Right renal cortex interstitium (tissue), 3 donors: Measurements from ENCODE around the gene SEMA6C. TPM values are rescaled to one million over a fixed set of nuclear protein-coding genes. Genes with fewer than 3 reads are reported as not detected.
"Not testable (repeated sequence)": the region's sequence is repeated elsewhere in the genome, so short reads cannot be mapped to it uniquely, and the experiment has no call there.

Experiments used
- DNase-seq, 3 donors: peaks; one replicate each; pipeline ENCODE4 v3.0.0-alpha.2; 2013; ENCODE audit warnings: low read depth in 3 of 3, low spot score in 2 of 3
- polyA plus RNA-seq, 3 donors: library from polyadenylated mRNA; unstranded; fragments of 120-200 nt; gene quantifications; one replicate each; pipeline ENCODE4 v1.2.1, GENCODE V29; 2013; ENCODE audit not compliant: insufficient read length in 3 of 3

SEMA6C gene, protein sequence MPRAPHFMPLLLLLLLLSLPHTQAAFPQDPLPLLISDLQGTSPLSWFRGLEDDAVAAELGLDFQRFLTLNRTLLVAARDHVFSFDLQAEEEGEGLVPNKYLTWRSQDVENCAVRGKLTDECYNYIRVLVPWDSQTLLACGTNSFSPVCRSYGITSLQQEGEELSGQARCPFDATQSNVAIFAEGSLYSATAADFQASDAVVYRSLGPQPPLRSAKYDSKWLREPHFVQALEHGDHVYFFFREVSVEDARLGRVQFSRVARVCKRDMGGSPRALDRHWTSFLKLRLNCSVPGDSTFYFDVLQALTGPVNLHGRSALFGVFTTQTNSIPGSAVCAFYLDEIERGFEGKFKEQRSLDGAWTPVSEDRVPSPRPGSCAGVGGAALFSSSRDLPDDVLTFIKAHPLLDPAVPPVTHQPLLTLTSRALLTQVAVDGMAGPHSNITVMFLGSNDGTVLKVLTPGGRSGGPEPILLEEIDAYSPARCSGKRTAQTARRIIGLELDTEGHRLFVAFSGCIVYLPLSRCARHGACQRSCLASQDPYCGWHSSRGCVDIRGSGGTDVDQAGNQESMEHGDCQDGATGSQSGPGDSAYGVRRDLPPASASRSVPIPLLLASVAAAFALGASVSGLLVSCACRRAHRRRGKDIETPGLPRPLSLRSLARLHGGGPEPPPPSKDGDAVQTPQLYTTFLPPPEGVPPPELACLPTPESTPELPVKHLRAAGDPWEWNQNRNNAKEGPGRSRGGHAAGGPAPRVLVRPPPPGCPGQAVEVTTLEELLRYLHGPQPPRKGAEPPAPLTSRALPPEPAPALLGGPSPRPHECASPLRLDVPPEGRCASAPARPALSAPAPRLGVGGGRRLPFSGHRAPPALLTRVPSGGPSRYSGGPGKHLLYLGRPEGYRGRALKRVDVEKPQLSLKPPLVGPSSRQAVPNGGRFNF
- 10 to 100 TPM; 20.9 to 22.8 (median 22.3) TPM for polyA plus RNA-seq

DNA sequence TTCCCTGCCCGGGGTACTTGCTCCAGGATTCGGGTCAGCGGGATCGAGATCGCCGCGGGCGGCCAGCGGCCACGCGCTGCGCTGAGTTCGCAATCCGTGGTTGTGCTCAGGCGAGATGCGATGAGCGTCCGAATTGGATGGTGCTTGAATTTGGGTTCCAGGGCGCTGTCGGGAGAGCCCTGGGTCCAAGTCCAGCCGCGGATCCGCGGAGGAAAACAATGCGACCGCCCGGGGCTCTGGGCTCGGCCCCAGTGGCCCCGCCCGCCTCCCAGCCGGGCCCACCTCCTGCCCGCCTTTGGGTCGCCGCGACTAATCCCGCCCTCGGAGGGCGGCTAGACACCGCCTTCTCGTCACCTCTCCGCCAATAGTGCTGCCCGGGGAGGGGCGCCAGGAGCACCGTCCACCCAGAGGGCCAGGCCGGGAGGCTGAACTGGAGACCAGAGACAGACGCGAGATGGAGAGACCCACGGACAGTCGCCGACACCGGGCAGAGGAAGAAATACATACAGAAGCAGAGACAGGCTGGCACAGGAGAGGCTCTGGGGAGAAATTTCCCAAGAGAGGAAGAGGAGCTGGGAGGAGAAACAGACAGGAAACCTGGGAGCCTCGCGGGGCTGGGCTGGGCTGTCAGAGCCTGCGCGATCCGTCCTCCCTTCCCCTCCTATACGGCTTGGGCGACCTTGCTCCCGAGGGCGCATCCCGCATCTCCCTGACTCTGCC is at the start of gene SEMA6C:
SEMA6C (minus strand) TSS at position 220 of the 720 bp plus-strand sequence. CDS start 4,010 bp downstream, outside the sequence.
- DNase-seq: peak; percentile 81 to 87 (median 85)

DNA sequence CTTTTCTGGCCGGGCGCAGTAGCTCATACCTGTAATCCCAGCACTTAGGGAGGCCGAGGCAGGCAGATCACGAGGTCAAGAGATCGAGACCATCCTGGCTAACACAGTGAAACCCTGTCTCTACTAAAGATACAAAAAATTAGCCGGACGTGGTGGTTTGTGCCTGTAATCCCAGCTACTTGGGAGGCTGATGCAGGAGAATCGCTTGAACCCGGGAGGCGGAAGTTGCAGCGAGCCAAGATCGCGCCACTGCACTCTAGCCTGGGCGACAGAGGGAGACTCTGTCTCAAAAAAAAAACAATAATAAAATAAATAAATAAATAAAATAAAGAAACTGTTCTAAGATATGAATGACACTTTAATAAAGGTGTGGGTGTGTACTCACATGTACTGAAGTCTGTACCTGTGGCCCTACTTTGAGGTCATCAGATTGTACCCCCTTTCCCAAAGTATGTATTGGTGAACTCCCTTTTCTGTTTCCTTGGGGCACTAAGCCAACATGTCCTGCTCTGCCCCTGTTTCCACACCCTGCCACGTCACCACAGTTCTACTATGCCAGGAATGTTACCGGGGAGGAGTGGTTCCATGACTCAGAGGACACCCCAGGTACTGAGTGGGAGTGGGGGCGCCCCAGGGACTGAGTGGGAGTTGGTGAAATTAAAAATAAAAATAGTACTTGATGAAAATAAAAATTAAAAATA is 48.6 kb upstream of the SEMA6C start:
- DNase-seq: not testable (repeated sequence)

DNA sequence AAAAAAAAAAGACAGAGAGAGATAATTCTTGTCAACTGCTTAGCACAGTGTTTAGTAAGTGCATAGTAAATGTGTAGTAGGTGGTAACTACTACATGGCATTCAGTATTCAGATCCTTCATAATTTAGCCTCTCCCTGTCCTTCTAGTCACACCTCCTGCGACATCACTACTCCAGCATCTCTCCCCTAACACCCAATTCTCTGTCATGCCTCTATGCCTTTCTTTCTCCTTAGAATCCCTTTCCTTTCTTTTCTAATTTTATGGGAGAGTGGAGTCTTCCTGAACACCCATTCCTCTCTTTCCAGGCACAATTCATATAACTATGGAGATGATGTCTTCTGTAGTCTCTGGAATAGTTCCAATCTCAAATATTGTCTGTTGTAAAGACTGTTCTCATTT is 47.4 kb upstream of the SEMA6C start:
- DNase-seq: no peak

DNA sequence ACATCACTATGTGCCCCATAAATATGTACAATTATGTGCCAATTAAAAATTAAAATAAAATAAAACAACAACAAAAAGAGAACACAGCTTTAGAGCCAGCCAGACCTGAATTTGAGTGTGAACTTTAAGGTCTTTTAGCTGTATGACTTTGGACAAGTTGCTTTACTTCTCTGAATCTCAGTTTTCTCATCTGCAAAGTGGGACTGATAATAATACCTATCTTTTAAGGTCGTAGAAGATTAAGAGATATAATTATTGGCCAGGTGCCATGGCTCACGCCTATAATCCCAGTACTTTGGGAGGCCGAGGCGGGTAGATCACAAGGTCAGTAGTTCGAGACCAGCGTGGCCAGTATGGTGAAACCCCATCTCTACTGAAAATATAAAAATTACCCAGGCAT is 46.9 kb upstream of the SEMA6C start:
- no peak for DNase-seq

DNA sequence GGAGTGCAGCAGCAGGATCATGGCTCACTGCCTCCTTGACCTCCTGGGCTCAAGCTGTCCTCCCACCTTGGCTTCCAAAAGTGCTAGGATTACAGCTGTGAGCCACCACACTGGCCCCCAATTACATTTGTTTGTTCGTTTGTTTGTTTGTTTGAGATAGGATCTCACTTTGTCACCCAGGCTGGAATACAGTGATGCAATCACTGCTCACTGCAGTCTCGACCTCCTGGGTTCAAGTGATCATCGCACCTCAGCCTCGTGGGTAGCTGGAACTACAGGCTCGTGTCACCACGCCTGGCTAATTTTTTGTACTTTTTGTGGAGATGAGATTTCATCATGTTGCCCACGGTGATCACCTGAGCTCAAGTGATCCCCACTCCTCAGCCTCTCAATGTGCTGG is 45.6 kb upstream of the SEMA6C start:
- no peak for DNase-seq

DNA sequence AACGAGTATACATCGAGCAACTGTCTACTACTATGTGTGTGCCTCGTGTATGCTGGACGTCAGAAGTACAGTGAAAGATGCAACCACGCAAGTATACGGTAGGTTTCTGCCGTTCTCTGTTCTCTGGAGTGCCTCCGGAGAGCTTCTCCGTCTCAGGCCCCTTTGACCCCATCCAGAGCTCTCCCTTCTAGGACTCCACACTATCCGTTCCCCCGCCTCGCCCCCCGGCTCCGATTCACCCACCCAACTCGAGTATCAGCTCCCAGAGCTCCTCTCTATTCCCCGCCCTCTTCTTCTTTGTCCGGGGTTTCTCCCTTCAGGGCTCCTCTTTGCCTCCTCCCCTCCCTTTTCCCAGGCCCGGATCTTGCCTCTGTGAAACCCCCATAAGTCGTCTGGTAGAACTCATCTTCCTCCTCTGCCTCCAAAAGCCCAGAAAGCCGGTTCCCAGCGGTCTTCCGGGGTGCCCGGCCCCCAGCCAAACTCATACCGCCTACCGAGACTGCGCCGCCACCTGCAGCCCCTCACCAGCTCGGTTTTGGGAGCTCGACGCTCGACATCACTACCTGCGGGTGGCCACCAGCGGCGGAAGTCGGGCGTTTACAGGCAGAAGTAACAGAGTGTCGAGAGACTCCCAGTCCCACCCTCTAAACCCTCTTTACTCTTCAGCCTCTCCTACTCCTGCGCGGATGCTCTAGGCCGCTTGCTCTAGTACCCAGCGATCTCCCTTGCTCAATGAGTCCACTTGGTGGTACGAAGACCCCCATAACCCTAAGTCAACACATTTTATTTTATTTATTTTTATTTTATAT is 43.4 kb upstream of the SEMA6C start, which contains the start of gene VPS72:
VPS72 (minus strand) TSS at position 561 of the 809 bp plus-strand sequence; CDS start at position 485, 76 bp downstream.
- peak; percentile 74 to 85 (median 76) for DNase-seq

DNA sequence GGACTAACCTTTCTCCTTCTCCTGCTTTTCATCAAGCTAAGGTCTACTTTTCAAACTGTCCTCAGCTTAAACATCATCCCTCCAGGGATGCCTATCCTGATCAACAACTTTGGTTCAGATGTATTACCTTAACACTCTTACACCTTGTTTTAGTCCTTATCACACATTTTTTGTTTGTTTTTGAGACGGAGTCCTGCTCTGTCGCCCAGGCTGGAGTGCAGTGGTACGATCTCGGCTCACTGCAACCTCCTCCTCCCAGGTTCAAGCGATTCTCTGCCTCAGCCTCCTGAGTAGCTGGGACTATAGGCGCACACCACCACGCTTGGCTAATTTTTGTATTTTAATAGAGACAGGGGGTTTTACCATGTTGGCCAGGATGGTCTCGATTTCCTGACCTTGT is 42.2 kb upstream of the SEMA6C start:
- DNase-seq: not testable (repeated sequence)

DNA sequence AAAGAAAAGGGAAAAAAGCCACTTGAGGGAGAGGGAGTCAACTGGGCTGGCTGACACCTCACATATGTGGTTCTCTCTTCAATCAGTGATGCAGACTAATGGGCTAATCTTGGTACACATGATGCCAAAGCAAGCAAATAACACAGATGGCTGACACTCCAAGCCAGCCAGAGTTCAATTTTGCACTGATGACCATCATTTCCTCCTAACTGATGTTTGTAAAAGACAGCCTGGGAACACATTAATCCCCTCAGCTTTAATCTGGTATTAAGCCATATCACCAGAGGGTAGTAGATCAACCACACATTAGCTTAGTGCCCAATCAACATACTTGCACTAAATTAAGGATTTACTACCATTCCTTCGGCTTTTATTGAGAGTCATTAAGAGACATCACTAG is 40.8 kb upstream of the SEMA6C start:
- DNase-seq: no peak

DNA sequence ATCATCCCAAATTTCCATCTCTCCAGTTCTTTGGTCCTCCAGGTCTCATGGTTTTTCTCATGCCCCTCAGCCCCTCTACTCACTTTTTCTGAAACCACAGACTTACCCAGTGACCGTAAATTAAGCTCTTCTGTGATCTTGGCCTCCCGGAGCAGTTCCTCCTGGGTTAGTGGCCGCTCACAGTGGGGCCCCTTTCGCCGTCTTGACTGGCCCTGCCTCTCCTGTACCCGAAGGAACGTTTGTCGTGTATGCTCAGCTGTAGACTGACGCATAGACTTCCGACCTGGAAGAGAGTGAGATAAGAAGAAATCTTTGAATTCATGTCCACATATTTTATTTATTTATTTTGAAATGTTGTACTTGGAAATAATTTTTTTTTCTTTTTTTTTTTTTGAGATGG is 37.8 kb upstream of the SEMA6C start:
- DNase-seq: no peak

DNA sequence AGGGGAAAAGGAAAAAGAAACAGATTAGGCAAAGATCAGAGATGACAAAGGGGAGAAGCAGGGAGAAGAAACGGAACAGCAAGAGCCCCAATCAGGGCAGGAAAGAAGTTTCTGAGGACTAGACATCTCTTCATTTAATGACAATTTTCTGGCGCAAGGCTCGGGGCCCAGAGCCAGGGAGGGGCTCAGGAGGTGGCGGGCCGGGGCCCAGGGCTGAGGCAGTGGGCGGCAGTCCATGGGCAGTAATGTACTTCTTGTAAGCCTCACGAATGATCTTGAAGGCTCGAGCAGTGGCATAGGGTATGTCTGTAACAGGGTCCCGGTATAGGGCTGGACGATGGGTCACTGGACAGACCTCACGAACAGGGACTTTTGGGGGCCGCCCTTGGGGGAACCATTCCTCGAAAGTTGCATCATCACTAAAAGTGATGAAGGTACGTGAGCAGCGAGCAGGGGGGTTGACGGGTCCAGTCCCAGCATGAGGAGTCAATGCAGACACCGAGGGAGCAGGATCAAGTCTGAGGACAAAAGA is 30.1 kb upstream of the SEMA6C start:
- DNase-seq: no peak

DNA sequence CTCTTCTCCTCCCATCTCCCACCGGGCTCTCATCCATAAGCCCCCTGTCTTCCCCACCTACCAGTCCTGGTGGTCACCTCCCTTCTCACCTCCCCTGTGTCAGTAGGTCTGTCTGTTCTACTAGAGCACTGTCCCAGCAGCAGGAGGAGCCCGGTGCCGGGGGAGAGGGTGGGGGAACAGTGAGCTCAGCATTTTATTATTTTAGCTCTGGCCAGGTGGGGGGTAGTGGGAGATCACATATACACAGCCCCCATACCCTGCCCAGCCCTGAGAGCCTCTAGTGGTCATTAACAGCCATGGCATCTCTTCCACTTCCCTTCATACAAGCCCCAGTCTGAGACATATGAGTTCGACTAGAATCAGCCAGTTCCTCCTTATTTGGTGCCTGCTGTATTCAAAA is 29.4 kb upstream of the SEMA6C start, which contains the start of gene TMOD4:
TMOD4 (minus strand) TSS at position 119 of the 400 bp plus-strand sequence. CDS start 1,106 bp downstream, outside the sequence.
- no peak for DNase-seq

DNA sequence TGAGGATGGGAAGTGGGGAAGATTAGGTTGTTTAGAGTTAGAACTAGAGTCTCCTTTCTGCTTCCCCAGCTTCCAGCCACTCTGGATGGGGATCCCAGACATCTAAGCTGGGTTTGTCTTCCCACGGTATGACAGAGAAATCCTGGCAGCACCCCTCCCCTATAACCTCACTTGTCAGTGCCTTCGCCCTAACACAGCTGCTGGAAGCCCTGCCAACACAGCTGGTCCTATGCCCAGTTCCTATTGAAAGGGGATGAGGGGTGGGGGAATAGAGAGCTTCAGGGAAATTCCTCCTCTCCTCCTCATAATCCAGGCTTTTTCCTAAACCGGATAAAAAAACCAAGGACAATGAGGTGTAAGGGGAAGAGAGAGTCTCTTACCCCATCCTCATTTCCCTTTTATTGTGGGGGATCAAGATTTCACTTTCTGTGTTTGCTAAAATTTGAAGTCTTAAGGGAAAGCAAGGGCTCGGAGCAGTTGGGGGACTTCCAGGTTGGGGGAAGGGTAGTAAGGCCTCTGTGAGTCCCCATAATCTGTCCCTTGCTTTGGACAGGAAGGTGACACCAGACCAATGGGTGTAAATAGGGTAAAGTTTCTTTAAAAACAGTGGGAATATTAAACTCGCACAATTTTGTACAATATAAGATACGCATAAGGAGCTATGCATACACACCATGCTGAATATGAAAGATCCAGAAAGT is 28.8 kb upstream of the SEMA6C start:
- no peak for DNase-seq

DNA sequence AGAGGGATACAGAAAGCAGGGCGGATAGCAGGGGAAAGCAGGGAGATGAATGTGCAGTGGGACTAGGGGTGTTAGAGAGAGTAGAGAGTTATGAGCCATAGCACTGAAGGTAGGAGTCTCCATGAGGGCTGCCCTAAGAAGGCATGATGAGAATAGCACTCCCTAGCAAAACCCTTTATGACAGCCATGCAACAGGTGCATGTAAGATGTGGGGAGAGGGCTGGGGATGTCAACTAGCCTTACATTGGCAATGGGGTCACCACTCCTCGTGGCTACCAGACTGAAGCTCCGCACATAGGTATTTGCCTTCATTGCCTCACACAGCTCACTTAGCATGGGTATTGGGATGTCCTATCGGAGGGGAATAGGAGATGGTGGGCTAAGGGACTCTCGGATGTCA is 24.8 kb upstream of the SEMA6C start:
- no peak for DNase-seq

DNA sequence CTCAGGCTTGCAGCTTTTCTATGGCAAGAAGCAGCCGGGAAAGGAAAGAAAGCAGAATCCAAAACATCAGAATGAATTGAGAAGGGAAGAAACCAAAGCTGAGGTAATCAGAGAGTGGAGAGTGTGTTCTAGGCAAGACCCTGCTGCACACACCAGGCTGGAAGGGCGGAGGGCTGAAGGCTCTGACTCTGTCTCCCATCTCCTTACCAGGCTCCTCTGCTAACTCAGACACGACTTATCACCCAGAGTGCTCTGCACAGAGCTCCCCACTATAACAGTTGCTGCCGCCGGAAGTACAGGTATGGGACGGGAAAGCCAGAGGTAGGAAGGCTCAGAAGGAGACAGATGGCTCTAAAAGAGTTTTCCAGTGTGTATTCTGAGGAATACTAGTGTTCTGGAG is 20.7 kb upstream of the SEMA6C start:
- DNase-seq: no peak

DNA sequence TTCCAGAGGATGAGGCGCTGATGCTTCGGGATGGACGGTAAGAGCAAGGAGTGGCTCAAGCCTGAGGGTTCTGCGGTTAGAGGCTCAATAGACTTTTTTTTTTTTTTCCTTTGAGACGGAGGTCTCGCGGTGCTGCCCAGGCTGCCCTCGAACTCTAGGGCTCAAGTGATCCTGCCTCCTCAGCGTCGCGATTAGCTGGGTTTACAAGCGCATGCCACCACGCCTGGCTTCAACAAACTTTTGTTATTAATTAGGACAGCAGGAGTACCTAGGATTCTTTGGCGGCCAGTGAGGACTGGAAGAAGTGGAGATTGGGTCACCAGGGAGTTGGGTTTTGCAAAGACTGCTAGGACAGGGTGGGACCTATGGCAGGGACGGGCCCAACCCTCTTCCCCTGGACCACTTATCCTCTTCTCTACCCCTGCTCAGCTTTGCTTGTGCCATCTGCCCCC is 20.1 kb upstream of the SEMA6C start:
- no peak for DNase-seq

DNA sequence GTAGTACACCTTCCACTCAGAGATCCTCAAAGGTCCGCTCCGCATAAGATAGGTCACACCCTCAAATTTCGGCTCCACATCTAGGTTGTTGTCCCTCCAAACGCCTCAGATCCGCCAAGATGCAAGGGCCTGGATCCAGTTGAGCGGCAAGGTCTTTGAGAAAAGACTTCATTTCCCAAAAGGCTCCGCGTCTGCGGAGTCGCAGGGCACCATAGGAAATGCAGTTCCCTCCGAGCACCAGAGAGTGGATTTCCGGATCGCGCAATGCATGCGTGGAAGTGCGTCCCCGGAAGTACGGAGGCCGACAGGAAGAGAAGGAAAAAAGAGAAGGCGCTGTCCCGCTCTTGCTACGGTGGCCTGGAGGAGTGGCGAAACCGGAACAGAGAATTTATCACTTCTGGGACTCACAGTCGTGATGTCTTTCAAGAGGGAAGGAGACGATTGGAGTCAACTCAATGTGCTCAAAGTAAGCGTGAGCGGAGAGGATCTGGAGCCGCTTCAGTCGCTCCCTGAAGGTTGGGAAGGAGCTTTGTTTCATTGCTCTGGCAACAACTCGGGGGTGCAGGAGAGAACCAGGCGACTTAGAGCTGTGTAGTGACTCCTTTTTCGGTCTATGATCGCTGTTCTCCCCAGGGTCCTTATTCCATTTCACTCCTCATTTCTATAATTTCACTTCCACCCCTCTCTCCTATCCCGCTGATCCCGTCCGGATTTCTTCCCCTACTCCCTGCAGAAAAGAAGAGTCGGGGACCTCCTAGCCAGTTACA is 19.5 kb upstream of the SEMA6C start, which contains the start of the genes LYSMD1 and SCNM1:
LYSMD1 (minus strand) TSS at position 165 of the 767 bp plus-strand sequence. CDS start 644 bp downstream, outside the sequence.
SCNM1 (plus strand) TSS at position 407 of the 767 bp plus-strand sequence; CDS start at position 416, 9 bp downstream.
- peak; percentile 94 to 99 (median 98) for DNase-seq

DNA sequence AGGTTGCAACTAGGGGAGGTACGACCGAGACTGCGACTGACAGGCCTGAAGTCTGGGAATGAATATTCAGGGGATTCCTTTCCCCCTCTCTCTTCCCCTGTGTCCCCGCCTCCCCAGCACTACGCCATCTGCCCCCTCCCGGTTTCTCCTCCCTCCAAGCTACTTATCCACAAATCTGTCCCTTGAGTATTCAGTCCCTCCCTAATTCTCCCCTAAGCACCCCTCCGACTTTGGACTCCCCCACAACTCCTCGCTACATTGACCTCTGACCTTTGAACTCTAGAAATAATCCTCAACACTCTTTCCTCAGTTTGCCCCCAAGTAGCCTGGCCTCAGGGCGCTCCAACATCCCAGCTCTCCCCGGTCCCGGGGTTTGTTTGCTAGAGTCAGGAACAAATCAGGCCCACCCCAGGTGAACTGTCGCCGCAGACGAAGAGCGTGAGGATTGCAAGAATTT is 18.9 kb upstream of the SEMA6C start:
- DNase-seq: no peak
